H1 (cell line): ENCODE results near the gene ELMO1. TPM values are rescaled to one million over a fixed set of nuclear protein-coding genes. Genes with fewer than 3 reads are reported as not detected.

Source experiments
- CBX8 ChIP-seq: fragments of 300-800, 300-1000 bp; sonication (generic); IDR thresholded peaks from 2 replicates; pipeline ENCODE4 v1.7.1; 2016; ENCODE audit warnings: low read depth, low read length, borderline replicate concordance
- SAP30 ChIP-seq: fragments of 300-600 bp; sonication (generic); IDR thresholded peaks from 2 replicates; pipeline ENCODE4 v1.7.1; 2012; ENCODE audit warnings: low read length, moderate library complexity, mild to moderate bottlenecking, inconsistent platforms; ENCODE audit not compliant: insufficient read depth, insufficient replicate concordance
- polyA plus RNA-seq, 7 experiments: library from polyadenylated mRNA; depleted of rRNA in 3 of 7; stranded (reverse) in 5 of 7; unstranded in 2 of 7; fragments of >200 nt in 5 of 7; fragments of 200-250 nt in 2 of 7; gene quantifications; 1 replicate in 5 of 7; 2 replicates in 1 of 7; 4 replicates in 1 of 7; pipeline versions ENCODE4 v1.2.1 to v1.2.3, GENCODE V29; 2011 to 2013; ENCODE audit warnings: missing spikeins in 2 of 7, mixed read lengths in 2 of 7
- total RNA-seq: library from RNA; stranded (reverse); fragmentation: NEBNext Ultra II Directional; extraction: Animal tissue kit (Norgen Biotek cat#: 25700); gene quantifications from 2 replicates; pipeline ENCODE4 v1.2.1, GENCODE V29; 2021

ELMO1 gene
- total and polyA plus RNA-seq, 2 of the 8 experiments (the other 6 are each of a cell fraction or from before 2014, with no cell fraction given): 18.4 to 21.0 TPM

DNA sequence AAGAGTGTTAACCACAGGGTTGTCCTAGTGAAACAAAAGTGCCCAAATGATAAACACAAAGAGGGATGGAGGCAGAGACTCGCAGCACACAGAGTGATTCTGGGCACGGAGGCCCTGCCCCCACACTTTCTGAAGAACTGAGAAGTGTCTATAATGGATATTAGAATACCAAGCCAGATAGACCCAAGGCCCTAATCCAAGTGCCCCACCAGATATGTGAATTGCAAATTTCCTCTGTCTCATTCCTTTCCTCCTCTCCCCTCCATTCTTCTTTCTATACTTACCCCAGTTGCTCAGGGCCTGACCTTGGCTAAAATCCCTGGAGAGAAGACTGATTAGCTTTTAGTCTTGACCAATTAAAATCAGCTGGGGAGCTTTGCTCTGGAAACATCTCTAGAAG lies 617.6 kb downstream of the ELMO1 start (continued):
- TF ChIP-seq SAP30: no peak
- TF ChIP-seq CBX8: no peak
